NCI-H1930 (cell line): ENCODE data around the gene CACNA2D3.
"Not testable (repeated sequence)": the region's sequence is repeated elsewhere in the genome, so short reads cannot be mapped to it uniquely, and the experiment has no call there.

Experiments
- DNase-seq, 2 experiments: peaks; one replicate each; lab custom pipeline; 2025; lab: John Stamatoyannopoulos, UW

Gene CACNA2D3

GRCh38 chr3:54122324-54123002, at the start of gene CACNA2D3:
Gene CACNA2D3 (plus strand): TSS chr3:54122552.
- DNase-seq: peak; percentile 50 to 58

GRCh38 chr3:54073386-54073785, 49.0 kb upstream of the CACNA2D3 start:
- DNase-seq: no peak

GRCh38 chr3:54079314-54079713, 43.0 kb upstream of the CACNA2D3 start:
- no peak for DNase-seq

GRCh38 chr3:54079730-54080325, 42.5 kb upstream of the CACNA2D3 start:
- no peak for DNase-seq

GRCh38 chr3:54083921-54084320, 38.4 kb upstream of the CACNA2D3 start:
- no peak for DNase-seq

- DNase-seq: no peak
Observed at GRCh38 chr3:54085936-54086335, 36.4 kb upstream of the CACNA2D3 start.

- no peak for DNase-seq
Observed at GRCh38 chr3:54086652-54087405, 35.5 kb upstream of the CACNA2D3 start.

- DNase-seq: no peak
Observed at GRCh38 chr3:54087581-54088410, 34.6 kb upstream of the CACNA2D3 start.

- DNase-seq: no peak
Observed at GRCh38 chr3:54093491-54094248, 28.7 kb upstream of the CACNA2D3 start.

GRCh38 chr3:54094926-54095325, 27.4 kb upstream of the CACNA2D3 start:
- no peak for DNase-seq

- no peak for DNase-seq
Observed at GRCh38 chr3:54099381-54099780, 23.0 kb upstream of the CACNA2D3 start.

GRCh38 chr3:54104084-54104483, 18.3 kb upstream of the CACNA2D3 start:
- no peak for DNase-seq

GRCh38 chr3:54116129-54116528, 6.2 kb upstream of the CACNA2D3 start:
- not testable (repeated sequence) for DNase-seq

GRCh38 chr3:54120657-54121413, 1.5 kb upstream of the CACNA2D3 start:
- DNase-seq: no peak

- peak; percentile 48 to 56 for DNase-seq
Observed at GRCh38 chr3:54121414-54122323, 683 bp upstream of the CACNA2D3 start.

- no peak for DNase-seq
Observed at GRCh38 chr3:54123003-54123775, 837 bp downstream of the CACNA2D3 start.

- DNase-seq: no peak
Observed at GRCh38 chr3:54123776-54124196, 1.4 kb downstream of the CACNA2D3 start.

GRCh38 chr3:54125300-54125699, 2.9 kb downstream of the CACNA2D3 start:
- DNase-seq: peak in 1 of 2 experiments; percentile 3

- no peak for DNase-seq
Observed at GRCh38 chr3:54126551-54126950, 4.2 kb downstream of the CACNA2D3 start.
